Dermis microvascular lymphatic vessel endothelial cell (primary cell): ENCODE results near the gene LGR6. TPM values are rescaled to one million over a fixed set of nuclear protein-coding genes. Genes with fewer than 3 reads are reported as not detected.
"Not testable (repeated sequence)": the region's sequence is repeated elsewhere in the genome, so short reads cannot be mapped to it uniquely, and the experiment has no call there.

ENCODE experiments used
- DNase-seq, 2 donors: peaks; one replicate each; pipeline versions ENCODE4 v3.0.0 to v3.0.0-alpha.2; 2010; ENCODE audit warnings: low read depth in 2 of 2
- total RNA-seq: library from RNA; depleted of rRNA; stranded (reverse); fragments of >200 nt; gene quantifications from 2 replicates; pipeline ENCODE4 v1.2.1, GENCODE V29; 2014

LGR6 gene
- total RNA-seq, 1 donor from 2014 or later, result not detected

DNA sequence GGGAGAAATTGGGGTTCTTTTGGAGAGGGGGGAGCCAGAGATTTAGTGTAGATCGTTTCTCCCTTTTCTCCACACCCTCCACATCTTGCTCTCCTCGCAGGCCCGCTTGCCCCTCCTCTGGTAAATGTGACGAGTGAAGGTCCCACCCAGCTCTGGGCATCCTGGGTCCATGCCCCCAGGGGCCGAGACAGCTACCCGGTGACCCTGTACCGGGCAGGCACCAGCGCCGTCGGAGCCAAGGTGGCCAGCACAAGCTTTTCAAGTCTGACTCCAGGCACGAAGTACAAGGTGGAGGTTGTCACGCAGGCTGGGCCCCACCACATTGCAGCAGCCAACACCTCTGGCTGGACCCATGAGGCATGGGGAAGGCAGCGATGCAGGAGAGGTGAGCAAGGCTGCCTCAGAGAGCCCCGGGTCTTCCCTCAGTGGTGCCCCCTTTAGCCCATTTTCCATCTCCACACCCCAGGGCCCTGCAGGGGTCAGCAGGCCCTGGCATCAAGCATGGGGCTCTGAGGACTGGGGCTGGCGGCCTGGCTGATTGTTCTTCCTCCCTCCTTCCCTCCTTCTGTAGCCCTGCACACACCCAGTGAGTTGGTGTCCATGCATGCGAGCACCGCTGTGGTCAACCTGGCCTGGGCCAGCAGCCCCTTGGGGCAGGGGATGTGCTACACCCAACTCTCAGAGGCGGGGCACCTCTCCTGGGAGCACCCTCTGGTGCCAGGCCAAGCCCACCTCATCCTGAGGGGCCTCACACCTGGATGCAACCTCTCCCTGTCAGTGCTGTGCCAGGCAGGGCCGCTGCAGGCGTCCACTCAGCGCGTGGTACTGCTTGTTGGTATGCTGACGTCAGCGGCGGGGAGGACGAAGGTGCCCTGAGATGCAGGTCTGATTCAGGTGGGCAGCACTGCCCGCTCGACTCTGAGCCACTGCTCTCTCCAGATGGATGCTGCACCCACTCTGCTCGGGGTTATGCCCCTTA is 16.4 kb upstream of the LGR6 start:
- DNase-seq, result no peak

DNA sequence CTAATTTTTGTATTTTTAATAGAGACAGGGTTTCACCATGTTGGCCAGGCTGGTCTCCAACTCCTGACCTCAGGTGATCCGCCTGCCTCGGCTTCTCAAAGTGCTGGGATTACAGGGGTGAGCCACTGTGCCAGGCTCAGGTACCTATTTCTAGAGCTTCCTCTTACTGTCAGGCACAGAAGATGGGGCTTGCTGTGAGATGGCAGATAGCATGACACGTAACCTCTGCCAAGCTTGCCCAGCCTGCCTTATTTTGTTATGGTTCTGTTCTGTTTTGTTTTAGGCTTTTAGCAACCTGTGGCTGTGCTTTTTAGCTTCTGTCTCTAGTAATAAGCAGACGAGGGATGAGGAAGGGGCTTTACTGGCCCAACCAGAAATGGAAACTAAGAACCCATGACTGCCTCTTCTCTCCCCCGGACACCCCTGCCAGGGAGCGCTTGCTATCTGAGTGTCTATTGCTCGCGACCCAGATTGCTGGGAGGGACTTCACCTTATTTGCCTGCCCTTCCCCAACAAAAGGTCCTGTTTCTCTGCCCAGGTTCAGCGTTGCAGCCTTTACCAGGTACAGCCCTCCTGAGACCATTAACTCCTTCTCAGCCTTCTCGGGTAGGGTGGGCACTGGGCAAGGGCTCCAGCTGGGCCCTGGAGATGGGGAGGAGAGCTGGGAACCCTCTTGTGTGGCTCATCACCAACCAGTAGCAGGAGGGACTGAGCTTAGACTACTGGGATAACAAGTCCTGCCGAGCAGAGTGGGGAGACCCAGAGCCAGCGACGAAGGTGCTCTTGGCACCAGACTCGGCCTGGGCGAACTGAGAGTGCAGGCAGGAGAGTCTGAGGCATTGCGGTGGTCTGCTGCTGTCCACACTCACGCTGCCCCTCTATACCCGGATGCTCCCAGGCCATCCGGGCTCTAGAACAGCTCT is 13.5 kb upstream of the LGR6 start:
- DNase-seq, result no peak

DNA sequence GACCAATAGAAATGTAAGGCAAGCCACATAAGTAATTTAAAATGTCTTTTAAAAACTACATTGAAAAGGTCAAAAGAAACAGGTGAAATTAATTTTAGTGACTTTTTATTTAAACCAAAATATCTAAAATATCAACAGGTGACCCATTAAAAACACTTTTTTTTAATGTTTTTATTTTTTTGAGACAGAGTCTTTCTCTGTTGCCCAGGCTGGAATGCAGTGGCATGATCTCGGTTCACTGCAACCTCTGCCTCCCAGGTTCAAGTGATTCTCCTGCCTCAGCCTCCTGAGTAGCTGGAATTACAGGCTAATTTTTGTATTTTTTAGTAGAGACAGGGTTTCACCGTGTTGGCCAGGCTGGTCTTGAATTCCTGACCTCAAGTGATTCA is 12.9 kb upstream of the LGR6 start:
- not testable (repeated sequence) for DNase-seq

DNA sequence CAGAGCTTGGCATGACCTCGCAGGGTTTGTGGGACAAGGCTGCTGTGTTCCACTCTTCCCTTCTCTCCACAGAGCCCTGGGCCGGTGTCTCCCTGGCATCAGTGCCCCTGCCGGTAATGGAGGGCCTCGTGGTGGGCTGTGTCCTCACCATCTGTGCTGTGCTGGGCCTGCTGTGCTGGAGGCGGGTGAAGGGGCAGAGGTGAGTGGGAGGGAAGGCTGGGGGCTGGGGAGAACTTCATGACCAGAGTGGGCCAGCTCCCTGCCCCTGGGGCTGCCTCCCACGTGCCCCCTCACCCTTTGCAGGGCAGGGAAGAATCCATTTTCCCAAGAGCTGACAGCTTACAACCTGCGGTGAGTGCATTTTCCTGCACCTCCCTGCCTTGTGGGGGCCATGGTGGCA is 12.0 kb upstream of the LGR6 start:
- no peak for DNase-seq

DNA sequence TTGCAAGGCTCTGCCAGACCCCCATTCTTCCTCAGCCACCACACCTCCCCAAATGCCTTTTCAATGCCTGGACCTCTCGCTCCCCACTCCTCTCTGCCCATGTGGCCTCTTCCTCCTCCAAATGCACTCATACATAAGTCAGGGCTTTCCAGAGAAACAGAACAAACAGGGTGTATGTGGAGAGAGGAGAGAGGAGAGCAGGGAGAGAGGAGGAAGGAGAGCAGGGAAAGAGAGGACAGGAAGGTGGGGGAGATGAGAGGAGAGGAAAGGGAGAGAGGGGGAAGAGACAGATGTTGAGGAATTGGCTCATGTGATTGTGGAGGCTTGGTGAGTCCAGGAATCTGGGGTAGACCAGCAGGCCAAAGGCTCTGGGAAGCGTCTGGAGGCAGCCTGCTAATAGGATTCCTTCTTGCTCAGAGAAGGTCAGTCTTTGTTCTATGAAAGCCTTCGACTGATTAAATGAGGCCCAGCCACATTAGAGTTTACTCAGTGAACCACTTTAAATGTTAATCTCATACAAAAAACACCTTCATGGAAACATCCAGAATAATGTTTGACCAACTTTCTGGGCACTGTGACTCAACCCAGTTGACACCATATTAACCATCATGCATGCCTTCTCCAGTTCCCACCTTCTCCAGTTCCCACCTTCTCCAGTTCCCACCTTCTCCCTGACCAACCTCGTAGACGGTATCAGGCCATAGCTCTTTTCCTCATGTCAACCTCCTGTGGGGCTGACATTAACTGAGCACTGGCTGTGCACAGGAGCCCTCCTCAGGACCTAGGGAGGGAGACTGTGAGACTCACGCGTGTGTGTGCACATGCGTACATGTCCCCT is 11.3 kb upstream of the LGR6 start:
- DNase-seq, result no peak

DNA sequence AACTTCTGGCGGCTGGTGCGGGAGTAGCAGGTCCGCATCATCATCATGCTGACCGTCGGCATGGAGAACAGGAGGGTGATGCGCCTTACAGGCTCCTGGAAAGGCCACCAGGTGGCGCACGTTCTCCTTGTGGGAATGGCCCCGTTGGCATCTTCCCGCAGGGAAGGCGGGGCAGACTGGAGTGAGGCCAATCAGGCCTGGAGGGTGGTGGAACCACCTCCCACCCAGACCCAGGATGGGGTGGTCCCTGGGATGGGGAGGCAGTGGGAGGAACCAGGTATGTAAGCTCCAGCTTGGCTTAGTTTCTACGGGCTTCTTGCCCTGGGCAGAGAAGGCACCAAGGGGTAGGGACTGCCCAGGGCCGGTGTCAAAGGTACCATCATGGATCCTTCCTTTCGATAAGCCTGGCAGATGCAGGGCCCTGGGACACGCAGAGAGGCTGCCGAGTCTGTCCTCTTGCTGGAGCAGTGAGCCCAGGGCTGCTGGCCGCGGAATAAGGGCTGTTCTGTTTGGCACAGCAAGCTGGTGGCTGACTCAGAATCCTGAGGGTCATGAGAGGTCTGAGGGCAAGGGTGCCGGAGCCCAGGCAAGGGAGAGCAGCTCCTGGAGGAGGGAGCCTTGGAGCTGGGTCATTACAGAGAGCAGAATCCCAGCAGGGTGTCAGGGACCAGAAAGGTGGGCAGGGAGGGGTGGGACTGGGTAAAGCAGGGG is 8.7 kb upstream of the LGR6 start:
- peak; percentile 29 to 84 for DNase-seq

DNA sequence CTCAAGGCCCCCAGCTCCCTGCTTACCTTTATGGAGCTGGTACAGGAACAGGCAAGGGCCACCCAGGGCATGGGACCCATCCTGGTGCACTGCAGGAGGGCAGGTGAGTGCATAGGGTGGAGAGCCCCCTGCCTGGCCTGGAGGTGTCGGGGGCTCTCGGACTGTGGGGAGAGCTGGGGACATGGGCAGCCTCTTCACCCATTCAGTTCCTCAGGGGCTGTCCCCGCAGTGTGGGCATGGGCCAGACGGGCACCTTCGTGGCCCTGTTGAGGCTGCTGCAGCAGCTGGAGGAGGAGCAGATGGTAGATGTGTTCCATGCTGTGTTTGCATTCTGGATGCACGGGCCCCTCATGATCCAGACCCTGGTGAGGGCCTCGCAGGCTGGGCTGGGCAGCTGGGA is 7.3 kb upstream of the LGR6 start:
- DNase-seq, result no peak

DNA sequence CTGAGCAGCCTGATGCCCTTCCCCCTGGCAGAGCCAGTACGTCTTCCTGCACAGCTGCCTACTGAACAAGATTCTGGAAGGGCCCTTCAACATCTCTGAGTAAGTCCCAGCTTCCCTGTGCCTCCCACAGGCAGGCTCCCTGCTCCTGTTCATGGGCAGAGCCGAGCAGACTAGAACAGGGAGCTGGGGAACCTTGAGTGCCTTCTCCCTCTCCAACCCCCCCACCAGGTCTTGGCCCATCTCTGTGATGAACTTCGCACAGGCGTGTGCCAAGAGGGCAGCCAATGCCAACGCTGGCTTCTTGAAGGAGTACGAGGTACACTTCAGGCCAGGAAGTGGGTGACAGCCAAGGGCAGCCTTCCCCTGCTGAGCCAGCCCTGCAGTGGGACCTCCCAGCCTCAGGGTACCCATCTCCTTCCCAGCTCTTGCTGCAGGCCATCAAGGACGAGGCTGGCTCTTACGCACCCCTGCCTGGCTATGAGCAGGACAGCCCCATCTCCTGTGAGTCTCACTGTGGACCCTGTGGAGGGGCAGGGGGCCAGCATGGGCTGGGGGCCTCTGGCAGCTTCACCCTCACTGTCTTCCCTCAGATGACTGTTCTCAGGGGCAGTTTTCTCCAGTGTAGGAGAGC is 6.4 kb upstream of the LGR6 start:
- DNase-seq, result no peak

DNA sequence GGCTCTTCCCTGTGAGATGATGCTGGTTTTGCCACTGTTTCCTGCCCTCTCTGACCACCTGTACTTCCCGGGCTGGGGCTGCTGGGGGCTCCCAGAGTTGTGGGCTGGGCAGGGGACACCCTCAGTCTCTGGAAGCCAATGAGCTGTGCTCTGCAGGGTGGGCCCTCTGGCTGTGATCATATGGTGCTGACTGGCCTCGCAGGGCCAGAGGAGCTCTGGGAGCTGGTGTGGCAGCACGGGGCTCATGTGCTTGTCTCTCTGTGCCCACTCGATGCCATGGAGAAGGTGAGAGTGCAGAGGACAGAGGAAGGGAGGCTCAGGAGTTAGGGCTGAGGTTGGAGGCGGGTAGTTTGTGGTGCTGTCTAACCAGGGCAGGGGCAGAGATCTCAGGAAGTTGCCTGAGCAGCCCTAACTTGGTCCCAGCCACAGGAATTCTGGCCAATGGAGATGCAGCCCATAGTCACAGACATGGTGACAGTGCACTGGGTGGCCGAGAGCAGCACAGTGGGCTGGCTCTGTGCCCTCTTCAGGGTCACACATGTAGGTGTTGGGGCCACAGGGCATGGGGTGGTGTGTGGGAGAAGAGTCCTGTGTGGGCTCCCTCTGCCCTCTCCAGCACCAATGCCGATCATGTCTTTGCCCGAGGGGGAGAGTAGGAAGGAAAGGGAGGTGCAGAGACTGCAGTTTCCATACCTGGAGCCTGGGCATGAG is 5.7 kb upstream of the LGR6 start:
- no peak for DNase-seq

DNA sequence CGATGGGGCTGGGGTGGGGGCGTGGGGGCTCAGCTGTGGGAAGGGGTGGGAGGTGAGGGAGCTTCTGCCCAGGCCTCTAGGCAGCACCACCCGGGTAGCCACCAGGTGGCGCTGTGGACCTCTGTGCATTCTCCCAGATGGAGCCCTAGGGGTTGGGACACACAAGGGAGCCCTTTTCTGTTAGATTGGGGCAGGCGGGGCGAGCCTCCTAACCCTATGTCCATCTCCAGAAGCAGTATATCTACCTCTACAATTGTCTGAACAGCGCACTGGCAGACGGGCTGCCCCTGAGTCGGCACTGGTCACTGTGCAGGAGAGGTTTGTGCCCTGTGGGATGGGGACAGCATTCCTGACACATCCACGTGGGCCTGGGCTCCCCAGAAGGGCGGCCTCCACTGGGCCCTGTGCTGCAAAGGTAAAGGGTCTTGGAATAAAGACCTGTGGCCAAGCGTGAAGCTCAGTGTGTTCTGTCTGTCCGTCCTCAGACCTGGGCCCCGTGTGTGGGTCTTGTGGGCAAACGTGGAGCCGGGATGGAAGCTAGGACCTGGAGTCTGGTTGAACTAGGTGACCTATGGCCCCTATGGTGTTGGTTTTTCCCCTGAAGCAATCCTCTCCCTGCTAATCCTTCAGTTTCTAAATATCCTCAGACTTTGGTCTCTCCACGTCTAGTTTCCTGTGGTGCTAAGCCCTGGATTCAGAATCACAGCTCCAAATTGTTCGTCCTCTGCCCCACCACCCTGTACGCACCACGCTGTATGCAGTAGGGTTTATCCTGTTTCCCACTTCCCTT is 4.4 kb upstream of the LGR6 start:
- DNase-seq, result peak; percentile 32 to 56

DNA sequence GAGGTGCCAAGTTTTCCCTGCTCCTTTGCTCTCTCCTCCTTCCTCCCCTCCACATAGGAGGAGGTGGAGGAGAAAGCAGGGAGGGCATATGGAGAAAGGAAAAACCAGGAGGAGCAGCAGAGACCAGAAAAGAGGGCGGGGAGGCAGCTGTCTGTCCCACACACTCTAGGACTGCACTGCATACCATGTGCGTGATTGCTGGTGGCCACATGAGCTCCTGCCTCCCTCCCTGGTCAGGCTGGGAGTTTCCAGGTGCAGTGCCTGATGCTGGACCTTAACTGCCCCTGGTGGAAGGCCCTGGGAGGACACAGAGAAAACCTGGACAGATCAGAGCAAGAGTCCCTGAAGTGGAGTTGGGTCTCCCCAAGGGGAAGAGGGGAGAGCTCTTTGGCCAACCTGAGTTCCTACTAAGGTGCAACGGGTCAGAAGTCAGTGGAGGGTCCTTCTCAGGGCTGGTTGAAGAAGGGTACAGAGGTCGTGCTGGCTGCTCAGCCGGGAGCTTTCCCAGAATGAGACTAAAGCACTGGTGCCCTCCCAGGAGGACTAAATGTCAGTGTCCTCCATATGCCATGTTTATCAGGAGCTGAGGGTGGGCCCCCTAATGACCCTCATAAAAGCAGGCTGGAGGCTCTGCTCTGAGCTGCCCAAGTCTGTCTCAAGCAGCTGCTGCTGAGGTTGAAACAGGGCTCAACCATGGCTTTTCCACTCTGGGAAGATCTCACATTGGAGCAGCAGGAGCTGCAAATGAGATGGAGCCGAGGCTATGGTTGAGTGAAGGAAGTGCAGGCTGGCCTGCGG is 3.5 kb upstream of the LGR6 start:
- peak in 1 of 2 donors; percentile 16 for DNase-seq

DNA sequence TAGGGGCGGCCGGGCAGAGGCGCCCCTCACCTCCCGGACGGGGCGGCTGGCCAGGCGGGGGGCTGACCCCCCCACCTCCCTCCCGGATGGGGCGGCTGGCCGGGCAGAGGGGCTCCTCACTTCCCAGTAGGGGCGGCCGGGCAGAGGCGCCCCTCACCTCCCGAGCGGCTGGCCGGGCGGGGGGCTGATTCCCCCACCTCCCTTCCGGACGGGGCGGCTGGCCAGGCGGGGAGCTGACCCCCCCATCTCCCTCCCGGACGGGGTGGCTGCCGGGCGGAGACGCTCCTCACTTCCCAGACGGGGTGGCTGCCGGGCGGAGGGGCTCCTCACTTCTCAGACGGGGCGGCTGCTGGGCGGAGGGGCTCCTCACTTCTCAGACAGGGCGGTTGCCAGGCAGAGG is 2.2 kb upstream of the LGR6 start:
- not testable (repeated sequence) for DNase-seq

DNA sequence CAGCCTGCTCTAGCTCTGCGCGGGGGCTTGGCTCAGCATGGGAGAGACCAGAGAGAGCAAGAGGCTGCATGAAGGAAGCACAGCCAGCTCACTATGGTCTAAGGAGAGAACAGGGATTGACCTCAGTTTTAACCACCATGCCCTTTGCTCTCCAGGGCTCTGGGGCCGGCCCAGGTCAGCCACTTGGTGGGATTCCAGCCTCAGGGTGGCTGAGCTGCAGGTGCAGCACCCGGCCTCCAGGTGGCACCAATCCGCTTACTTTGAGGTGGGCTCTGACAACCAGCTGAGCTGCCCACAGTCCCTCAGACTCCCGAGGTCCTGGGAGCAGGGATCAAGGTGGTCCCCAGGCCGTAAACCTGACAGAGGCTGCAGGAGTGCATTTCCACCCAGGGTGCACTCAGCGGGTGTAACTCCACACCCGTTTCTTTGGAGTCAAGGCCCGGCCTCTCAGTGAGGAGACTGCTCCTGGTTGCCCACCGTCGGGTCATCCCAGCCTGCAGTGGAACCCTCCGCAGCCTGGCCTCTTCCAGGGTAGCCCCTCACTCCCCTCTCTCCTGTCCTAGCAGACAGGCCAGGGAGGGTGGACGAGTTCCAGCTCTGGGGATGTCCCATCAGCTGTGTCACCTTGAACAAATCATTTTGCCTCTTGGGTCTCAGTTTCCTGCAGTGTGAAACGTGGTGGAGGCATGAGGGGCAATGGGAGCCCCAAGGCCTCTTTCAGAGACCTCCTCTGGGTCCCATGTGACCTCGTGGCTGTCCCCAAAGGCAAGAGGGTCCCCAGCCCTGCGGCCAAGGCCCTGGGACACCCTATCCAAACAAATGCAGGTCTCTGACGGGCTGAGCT is 607 bp upstream of the LGR6 start:
- peak; percentile 17 to 52 for DNase-seq

DNA sequence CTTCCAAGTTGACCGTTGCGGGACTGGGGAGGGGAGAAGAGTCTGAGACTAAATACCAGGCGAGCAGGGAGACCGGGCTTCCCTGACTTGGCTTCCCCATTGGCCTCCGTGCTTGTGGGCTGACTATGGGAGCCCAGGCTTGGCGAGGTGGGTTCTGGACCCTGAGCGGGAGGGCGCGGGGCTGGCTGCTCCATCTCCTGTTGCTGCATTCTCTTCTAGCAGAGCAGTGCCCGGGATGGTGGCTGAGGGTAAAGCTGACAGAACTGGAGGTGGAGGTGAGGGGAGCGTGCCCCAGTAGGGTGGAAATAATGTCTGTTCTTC is 689 bp downstream of the LGR6 start:
- no peak for DNase-seq

DNA sequence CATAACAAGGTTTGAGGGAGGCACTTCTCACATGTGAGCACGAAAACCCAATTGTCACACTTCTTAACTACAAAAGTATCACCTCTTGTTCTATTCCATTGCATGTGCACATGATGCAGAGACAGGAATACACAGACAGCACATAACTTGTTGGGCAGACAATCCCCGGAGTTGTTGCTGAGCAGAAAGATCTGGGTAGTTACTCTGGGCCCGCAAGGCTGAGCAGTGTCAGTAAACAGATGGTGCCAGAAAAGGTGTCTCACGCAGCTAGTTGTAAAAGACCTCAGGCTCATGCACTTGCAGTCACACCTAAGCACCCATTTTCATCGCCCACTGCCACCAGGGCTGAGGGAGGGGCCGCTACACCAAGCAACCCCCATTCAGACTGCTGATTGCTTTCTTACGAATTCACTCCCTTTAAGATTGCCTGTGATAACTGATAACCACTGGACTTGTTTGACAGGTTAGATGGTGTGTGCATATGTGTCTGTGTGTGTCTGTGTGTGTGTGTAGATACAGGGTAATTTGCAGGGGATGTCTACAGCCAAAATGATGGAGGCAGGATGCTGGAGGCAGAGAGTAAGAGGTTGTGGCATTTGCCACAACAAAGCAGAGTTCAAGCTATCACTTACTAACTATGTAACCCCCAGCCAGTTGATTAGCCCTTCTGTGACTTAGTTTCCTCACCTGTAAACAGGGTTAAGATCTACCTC is 4.2 kb downstream of the LGR6 start:
- DNase-seq, result no peak

DNA sequence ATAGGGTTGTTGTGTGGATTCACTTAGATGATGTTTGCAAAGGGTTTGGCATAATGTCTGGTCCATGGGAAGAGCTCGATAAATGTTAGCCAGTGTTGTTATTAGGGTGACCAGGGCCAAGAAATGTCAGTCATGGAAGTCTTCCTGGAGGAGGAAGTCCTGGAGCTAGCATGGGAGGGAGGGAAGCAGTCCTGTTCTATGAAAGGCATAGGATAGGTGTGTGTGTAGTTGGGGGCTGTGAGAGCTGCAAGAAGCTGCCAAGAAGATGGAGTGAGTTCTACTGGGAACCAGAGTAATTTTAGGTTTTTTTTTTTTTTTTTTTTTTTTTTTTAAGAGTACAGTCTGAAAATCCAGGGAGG is 4.7 kb downstream of the LGR6 start:
- no peak for DNase-seq
